NB4 (cell line): ENCODE results near the gene BPTF.
"Not testable (repeated sequence)": the region's sequence is repeated elsewhere in the genome, so short reads cannot be mapped to it uniquely, and the experiment has no call there.

Source experiments
- POLR2A ChIP-seq: IDR thresholded peaks from 2 replicates; pipeline ENCODE4 v1.6.1; 2011; ENCODE audit warnings: mild to moderate bottlenecking; ENCODE audit not compliant: insufficient read length; ENCODE audit errors: extremely low read depth
- TF ChIP-seq, protein P1 (sequence below): IDR thresholded peaks from one replicate; pipeline ENCODE4 v1.5.1; 2012; ENCODE audit warnings: low read depth, low read length
- TF ChIP-seq, protein P2 (sequence below): IDR thresholded peaks from 2 replicates; pipeline ENCODE4 v1.6.1; 2011; ENCODE audit warnings: low read depth, low read length

DNA sequence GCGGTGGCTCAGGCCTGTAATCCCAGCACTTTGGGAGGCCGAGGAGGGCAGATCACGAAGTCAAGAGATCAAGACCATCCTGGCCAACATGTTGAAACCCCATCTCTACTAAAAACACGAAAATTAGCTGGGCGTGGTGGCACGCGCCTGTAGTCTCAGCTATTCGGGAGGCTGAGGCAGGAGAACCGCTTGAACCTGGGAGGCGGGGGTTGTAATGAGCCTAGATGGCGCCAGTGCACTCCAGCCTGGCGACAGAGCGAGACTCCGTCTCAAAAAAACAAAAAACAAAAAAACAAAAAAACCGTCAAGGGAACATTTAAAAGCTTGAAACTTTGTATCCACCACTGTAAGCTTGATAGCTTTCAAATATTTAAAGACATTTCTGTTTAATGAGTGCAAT is 197.2 kb downstream of the BPTF start:
- TF ChIP-seq POLR2A: not testable (repeated sequence)
- TF ChIP-seq, protein P1, sequence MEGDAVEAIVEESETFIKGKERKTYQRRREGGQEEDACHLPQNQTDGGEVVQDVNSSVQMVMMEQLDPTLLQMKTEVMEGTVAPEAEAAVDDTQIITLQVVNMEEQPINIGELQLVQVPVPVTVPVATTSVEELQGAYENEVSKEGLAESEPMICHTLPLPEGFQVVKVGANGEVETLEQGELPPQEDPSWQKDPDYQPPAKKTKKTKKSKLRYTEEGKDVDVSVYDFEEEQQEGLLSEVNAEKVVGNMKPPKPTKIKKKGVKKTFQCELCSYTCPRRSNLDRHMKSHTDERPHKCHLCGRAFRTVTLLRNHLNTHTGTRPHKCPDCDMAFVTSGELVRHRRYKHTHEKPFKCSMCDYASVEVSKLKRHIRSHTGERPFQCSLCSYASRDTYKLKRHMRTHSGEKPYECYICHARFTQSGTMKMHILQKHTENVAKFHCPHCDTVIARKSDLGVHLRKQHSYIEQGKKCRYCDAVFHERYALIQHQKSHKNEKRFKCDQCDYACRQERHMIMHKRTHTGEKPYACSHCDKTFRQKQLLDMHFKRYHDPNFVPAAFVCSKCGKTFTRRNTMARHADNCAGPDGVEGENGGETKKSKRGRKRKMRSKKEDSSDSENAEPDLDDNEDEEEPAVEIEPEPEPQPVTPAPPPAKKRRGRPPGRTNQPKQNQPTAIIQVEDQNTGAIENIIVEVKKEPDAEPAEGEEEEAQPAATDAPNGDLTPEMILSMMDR: not testable (repeated sequence)
- TF ChIP-seq, protein P2, sequence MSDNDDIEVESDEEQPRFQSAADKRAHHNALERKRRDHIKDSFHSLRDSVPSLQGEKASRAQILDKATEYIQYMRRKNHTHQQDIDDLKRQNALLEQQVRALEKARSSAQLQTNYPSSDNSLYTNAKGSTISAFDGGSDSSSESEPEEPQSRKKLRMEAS: not testable (repeated sequence)
